ENCODE data around the gene CHST11. TPM values are rescaled to one million over a fixed set of nuclear protein-coding genes. Genes with fewer than 3 reads are reported as not detected.

Gene CHST11
- total and polyA plus RNA-seq, 9 of the 15 experiments (the other 6 are each of a cell fraction or from before 2014, with no cell fraction given): 2.3 to 38.7 (median 15.0) TPM

DNA sequence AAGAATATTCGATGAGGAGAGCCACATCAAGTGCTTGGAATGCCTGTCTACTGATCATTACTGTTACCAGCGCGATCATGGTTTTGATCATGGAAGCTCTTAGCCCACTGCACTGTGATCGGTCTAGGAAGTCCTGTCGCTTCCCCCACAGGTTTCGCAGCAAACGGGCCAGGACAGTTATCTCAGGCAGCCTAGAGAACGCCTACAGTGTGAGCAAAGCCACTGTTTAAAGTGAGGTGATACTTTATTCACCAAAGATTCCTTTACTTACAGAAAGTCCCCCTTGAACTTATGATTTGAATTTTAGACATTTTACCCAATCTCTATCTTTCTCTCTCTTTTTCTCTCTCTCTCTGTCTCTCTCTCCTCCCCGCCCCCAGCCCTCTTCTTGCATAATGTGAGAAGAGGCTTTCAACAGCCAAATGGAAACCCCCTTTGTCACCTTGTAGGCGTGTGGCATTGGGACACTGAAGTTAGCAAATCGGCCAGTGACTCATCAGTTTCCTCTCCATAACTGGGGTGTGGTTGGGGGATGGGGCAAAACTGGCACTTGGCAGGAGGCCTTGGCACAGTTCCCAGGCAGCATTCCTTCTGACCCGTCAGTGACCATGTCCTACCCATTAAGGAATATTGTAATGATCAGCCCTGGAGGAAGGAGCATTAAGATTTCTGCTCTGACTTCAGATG lies 214.8 kb downstream of the CHST11 start (continued):
- TF ChIP-seq TFE3 (CRISPR knock-in tag; IDR thresholded peaks at IDR 0.05): no peak
- TF ChIP-seq NFE2L1 (tag; IDR thresholded peaks at IDR 0.05; ENCODE audit: borderline replicate concordance, low read depth): peak; percentile 86
- TF ChIP-seq CBFB (CRISPR knock-in tag; IDR thresholded peaks at IDR 0.05): no peak
- no peak for TF ChIP-seq HDAC3 (IDR thresholded peaks at IDR 0.05; ENCODE audit: borderline replicate concordance, partially characterized antibody)
- TF ChIP-seq SIX5 (IDR thresholded peaks at IDR 0.05; ENCODE audit: borderline replicate concordance in 1 of 2, insufficient read depth in 1 of 2, low read depth in 1 of 2, low read length in 2 of 2): no peak
- no peak for TF ChIP-seq STAT5B (CRISPR knock-in tag; IDR thresholded peaks at IDR 0.05)
- TF ChIP-seq, protein P1, sequence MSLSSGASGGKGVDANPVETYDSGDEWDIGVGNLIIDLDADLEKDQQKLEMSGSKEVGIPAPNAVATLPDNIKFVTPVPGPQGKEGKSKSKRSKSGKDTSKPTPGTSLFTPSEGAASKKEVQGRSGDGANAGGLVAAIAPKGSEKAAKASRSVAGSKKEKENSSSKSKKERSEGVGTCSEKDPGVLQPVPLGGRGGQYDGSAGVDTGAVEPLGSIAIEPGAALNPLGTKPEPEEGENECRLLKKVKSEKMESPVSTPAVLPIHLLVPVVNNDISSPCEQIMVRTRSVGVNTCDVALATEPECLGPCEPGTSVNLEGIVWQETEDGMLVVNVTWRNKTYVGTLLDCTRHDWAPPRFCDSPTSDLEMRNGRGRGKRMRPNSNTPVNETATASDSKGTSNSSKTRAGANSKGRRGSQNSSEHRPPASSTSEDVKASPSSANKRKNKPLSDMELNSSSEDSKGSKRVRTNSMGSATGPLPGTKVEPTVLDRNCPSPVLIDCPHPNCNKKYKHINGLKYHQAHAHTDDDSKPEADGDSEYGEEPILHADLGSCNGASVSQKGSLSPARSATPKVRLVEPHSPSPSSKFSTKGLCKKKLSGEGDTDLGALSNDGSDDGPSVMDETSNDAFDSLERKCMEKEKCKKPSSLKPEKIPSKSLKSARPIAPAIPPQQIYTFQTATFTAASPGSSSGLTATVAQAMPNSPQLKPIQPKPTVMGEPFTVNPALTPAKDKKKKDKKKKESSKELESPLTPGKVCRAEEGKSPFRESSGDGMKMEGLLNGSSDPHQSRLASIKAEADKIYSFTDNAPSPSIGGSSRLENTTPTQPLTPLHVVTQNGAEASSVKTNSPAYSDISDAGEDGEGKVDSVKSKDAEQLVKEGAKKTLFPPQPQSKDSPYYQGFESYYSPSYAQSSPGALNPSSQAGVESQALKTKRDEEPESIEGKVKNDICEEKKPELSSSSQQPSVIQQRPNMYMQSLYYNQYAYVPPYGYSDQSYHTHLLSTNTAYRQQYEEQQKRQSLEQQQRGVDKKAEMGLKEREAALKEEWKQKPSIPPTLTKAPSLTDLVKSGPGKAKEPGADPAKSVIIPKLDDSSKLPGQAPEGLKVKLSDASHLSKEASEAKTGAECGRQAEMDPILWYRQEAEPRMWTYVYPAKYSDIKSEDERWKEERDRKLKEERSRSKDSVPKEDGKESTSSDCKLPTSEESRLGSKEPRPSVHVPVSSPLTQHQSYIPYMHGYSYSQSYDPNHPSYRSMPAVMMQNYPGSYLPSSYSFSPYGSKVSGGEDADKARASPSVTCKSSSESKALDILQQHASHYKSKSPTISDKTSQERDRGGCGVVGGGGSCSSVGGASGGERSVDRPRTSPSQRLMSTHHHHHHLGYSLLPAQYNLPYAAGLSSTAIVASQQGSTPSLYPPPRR (CRISPR knock-in tag; IDR thresholded peaks at IDR 0.05; ENCODE audit: borderline replicate concordance): no peak
- TF ChIP-seq MEF2D (tag; conservative IDR thresholded peaks at IDR 0.05; ENCODE audit: low read depth): no peak
- no peak for TF ChIP-seq ZBTB7A (IDR thresholded peaks at IDR 0.05; ENCODE audit: borderline replicate concordance, control insufficient read depth, low read depth, low read length)
- TF ChIP-seq POLR2AphosphoS5 (IDR thresholded peaks at IDR 0.05; ENCODE audit: control insufficient read depth, insufficient read depth, low read depth, low read length): no peak
- no peak for TF ChIP-seq GTF2B (IDR thresholded peaks at IDR 0.05; ENCODE audit: extremely low read depth, insufficient read length)
- no peak for TF ChIP-seq ELF2 (CRISPR knock-in tag; IDR thresholded peaks at IDR 0.05)
- TF ChIP-seq KDM2B (CRISPR knock-in tag; IDR thresholded peaks at IDR 0.05): no peak
- no peak for TF ChIP-seq CHD2 (IDR thresholded peaks at IDR 0.05; ENCODE audit: low read depth, low read length)
- TF ChIP-seq SNIP1 (IDR thresholded peaks at IDR 0.05; ENCODE audit: low read depth): no peak
- TF ChIP-seq, protein P2, sequence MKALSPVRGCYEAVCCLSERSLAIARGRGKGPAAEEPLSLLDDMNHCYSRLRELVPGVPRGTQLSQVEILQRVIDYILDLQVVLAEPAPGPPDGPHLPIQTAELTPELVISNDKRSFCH (CRISPR knock-in tag; IDR thresholded peaks at IDR 0.05): no peak
- TF ChIP-seq, protein P2 (tag; IDR thresholded peaks at IDR 0.05): no peak
- TF ChIP-seq ZEB2 (IDR thresholded peaks at IDR 0.05): no peak
- no peak for TF ChIP-seq CXXC5 (CRISPR knock-in tag; IDR thresholded peaks at IDR 0.05)
- no peak for TF ChIP-seq HMGN3 (IDR thresholded peaks at IDR 0.05; ENCODE audit: borderline replicate concordance, extremely low read depth, insufficient read length, low read depth, low read length)
- no peak; the same call in 1 of the 2 replicates for TF ChIP-seq CREM (IDR thresholded peaks at IDR 0.05; ENCODE audit: low read depth)
